T-helper 9 cell (primary cell): ENCODE measurements around the gene ZDBF2.
"Not testable (repeated sequence)": the region's sequence is repeated elsewhere in the genome, so short reads cannot be mapped to it uniquely, and the experiment has no call there.

Source experiments
- DNase-seq: peaks from one replicate; pipeline ENCODE4 v3.0.0-alpha.2; 2020

Gene ZDBF2

DNA sequence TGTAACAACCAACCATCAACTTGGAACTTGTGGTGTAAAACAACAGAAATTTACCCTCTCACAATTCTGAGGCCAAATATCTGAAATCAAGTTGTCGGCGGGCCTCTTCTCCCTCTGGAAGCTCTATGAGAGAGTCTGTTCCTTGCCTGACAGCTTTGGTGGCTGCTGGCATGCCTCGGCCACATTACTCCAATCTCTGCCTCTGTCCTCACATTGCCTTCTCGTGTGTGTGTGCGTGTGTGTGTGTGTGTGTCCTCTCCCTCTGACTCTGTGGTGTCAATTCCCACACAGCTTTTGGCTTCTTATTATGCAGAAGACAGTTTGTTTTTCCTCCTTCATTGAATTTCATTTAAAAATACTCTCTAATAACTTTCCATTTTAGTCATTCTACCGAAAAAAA is 50.4 kb downstream of the ZDBF2 start:
- no peak for DNase-seq

- DNase-seq: no peak
Observed at GRCh38 chr2:206328974-206329373, 54.5 kb downstream of the ZDBF2 start.

- no peak for DNase-seq
Observed at GRCh38 chr2:206336861-206337260, 62.4 kb downstream of the ZDBF2 start.

GRCh38 chr2:206337956-206338355 is 63.5 kb downstream of the ZDBF2 start:
- no peak for DNase-seq

DNA sequence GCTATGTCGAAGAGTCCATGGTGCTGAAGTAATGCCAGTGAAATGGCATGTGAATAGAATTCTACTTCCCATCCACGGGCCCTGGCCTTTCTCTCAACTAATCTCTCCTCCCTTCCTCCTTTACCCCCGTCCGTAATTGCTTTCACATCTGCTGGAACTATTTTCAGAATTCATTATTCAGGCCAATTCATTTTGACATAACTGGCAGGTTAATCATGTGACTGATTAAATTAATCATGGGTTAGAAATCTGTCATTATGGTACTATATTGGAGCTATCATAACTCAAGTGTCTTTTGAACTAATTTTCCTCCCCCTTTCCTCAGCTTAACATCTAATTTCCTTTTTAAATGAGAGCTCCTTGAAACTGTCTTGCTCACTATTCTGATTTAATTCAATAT is 66.9 kb downstream of the ZDBF2 start:
- DNase-seq: no peak

- DNase-seq: no peak
Observed at GRCh38 chr2:206343144-206343543, 68.7 kb downstream of the ZDBF2 start.

GRCh38 chr2:206343816-206344215 is 69.4 kb downstream of the ZDBF2 start:
- no peak for DNase-seq

DNA sequence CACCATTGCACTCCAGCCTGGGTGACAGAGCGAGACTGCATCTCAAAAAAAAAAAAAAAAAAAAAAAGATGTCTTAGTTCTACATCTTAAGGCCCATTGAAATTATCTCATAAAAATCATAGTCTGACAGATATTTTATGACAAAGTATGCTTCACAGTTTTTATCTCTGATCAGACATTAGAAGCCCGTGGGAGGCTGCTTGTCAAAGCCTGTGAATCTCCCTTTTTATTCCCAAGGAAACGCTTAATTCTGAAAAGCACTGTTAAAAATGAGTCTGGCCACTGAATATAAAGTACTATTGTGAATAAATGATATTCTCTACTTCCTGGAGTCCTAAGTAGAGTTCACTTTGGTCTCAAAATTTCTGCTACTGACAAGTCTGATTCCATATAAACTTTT is 71.1 kb downstream of the ZDBF2 start:
- no peak for DNase-seq

DNA sequence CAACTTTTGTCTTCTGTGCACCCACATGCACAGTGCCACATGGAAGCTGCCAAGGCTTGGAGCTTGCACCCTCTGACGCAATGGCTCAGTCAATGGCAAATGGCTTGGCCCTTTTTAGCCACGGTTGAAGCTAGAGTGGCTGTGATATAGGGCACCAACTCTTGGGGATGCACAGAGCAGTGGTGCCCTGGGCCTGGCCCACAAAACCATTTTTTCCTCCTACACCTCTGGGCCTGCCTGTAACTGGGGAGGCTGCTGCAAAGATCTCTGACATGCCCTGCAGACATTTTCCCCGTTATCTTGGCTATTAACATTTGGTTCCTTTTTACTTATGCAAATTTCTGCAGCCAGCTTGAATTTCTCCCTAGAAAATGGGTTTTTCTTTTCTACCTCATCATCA is 74.9 kb downstream of the ZDBF2 start:
- DNase-seq: no peak

DNA sequence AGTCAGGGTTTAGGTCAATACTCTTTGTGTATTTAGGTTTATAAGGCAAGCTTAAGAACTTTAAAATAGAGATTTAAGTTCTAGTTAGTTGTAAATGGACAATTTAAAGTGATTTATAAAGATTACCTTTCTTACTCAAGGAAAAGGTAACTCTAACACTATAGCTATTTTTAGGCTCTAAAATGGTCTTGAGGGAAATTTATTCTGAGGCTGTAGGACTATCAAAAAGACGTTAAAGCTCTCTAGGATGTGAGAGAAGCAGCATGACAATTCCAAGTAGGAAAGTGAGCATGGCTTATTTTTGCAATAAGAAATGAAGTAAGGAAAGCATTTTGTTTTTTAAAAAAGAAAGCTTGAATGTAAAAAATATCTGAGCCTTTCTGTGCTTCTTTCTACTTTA is 78.1 kb downstream of the ZDBF2 start:
- no peak for DNase-seq

- no peak for DNase-seq
Observed at GRCh38 chr2:206353685-206354084, 79.2 kb downstream of the ZDBF2 start.

GRCh38 chr2:206354129-206354528 is 79.7 kb downstream of the ZDBF2 start:
- DNase-seq: no peak

GRCh38 chr2:206356840-206357239 is 82.4 kb downstream of the ZDBF2 start:
- DNase-seq: not testable (repeated sequence)

- not testable (repeated sequence) for DNase-seq
Observed at GRCh38 chr2:206360840-206361239, 86.4 kb downstream of the ZDBF2 start.

DNA sequence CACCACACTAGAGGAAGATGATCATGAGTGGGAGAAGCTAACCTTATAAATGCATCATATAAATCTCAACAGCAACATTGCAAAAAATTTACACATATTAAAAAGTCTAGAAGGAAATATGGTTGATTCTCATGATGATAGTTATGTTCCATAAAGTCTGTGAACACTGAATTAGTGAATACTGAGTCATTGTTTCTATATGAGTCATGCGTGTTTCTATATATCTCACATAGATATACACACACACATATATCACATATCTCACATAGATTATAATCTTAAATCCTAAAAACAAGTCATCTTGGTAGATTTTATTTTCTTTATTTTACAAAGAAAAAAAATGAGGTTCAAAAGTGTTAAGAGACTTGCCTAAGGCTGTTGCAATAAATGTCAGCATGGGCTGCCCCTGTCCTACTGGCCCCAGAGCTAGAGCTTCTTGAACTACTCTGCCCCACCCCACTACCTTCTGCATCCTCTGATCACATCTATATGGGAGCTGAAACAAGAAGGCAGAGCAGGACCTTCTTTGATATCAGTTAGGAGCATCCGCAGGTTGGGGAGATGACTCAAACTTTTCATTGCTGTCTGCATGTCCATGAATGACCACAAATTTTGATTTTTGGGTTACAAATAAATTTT is 87.1 kb downstream of the ZDBF2 start:
- DNase-seq: no peak
